IMR-90 (cell line): ENCODE data around the gene RAB11FIP3. TPM values are rescaled to one million over a fixed set of nuclear protein-coding genes. Genes with fewer than 3 reads are reported as not detected.

Source experiments
- ATAC-seq: fragments of 200-7000 bp; cut with Tn5 transposase; 2 replicates; pipeline ENCODE4 v1.9.1; 2020; ENCODE audit warnings: low read depth, mild to moderate bottlenecking, moderate library complexity
- BruUV-seq: library from RNA; stranded (reverse); fragments of 400-500 nt; replicated peaks from 2 replicates; lab custom pipeline; 2021; lab: Mats Ljungman, UMichigan
- CTCF ChIA-PET: fragments of 300-600 bp; formaldehyde crosslinking; extraction: SDS; loops from one replicate; lab custom pipeline; 2021; ENCODE audit warnings: antibody characterized with exemption; lab: Yijun Ruan, JAX
- POLR2A ChIA-PET: fragments of 300-600 bp; sonication (Branson Sonifier 250); formaldehyde crosslinking; loops from one replicate; lab custom pipeline; 2022; ENCODE audit warnings: antibody characterized with exemption; ENCODE audit not compliant: unreplicated experiment; lab: Charles Lee
- DNase-seq: peaks from one replicate; pipeline ENCODE4 v3.0.0; 2013
- H2AFZ ChIP-seq: replicated peaks from 2 replicates; pipeline ENCODE3; 2013; ENCODE audit warnings: low read length, mild to moderate bottlenecking; ENCODE audit not compliant: poor library complexity
- H2AK5ac ChIP-seq: 2 replicates; pipeline ENCODE4 v1.6.1; 2013; ENCODE audit warnings: low read depth, low read length, inconsistent platforms
- H2AK9ac ChIP-seq: replicated peaks from 2 replicates; pipeline ENCODE3; 2013; ENCODE audit warnings: mild to moderate bottlenecking, low read depth, low read length, moderate library complexity; ENCODE audit not compliant: poor library complexity
- H2BK120ac ChIP-seq: 2 replicates; pipeline ENCODE4 v1.6.1; 2013; ENCODE audit warnings: low read depth, low read length, inconsistent platforms
- H2BK15ac ChIP-seq: 3 replicates; pipeline ENCODE4 v1.6.1; 2013; ENCODE audit warnings: low read depth, low read length, inconsistent platforms
- H2BK20ac ChIP-seq: 2 replicates; pipeline ENCODE4 v1.6.1; 2013; ENCODE audit warnings: low read depth, mild to moderate bottlenecking, inconsistent platforms, low read length, moderate library complexity
- H2BK5ac ChIP-seq: 2 replicates; pipeline ENCODE4 v1.6.1; 2013; ENCODE audit warnings: mild to moderate bottlenecking, low read depth, low read length, inconsistent platforms; ENCODE audit not compliant: poor library complexity, severe bottlenecking
- H3K14ac ChIP-seq: replicated peaks from 2 replicates; pipeline ENCODE4 v1.6.1; 2013; ENCODE audit warnings: low read depth, low read length, inconsistent platforms
- H3K18ac ChIP-seq: 2 replicates; pipeline ENCODE4 v1.6.1; 2013; ENCODE audit warnings: low read depth, low read length, control low read depth
- H3K23ac ChIP-seq: 2 replicates; pipeline ENCODE4 v1.6.1; 2013; ENCODE audit warnings: low read depth, low read length, inconsistent platforms
- H3K27ac ChIP-seq: 2 replicates; pipeline ENCODE4 v1.5.1; 2013; ENCODE audit warnings: mild to moderate bottlenecking, control low read depth, low read length; ENCODE audit not compliant: insufficient read depth
- H3K27me3 ChIP-seq: 2 replicates; pipeline ENCODE4 v1.6.1; 2013; ENCODE audit warnings: low read length; ENCODE audit not compliant: control insufficient read depth, insufficient read depth
- H3K36me3 ChIP-seq: 2 replicates; pipeline ENCODE4 v1.6.1; 2013; ENCODE audit warnings: low read length, mixed read lengths; ENCODE audit not compliant: control insufficient read depth, insufficient read depth
- H3K4ac ChIP-seq: 2 replicates; pipeline ENCODE4 v1.6.1; 2013; ENCODE audit warnings: low read depth, low read length, inconsistent platforms
- H3K4me1 ChIP-seq: 2 replicates; pipeline ENCODE4 v1.6.1; 2013; ENCODE audit warnings: low read length, mixed read lengths; ENCODE audit not compliant: control insufficient read depth, insufficient read depth
- H3K4me2 ChIP-seq: 2 replicates; pipeline ENCODE4 v1.6.1; 2013; ENCODE audit warnings: low read depth, mild to moderate bottlenecking, control low read depth, low read length, moderate library complexity
- H3K4me3 ChIP-seq: 2 replicates; pipeline ENCODE4 v1.5.1; 2013; ENCODE audit warnings: low read depth, mild to moderate bottlenecking, control low read depth, low read length, moderate library complexity; ENCODE audit not compliant: insufficient read depth
- H3K56ac ChIP-seq: 2 replicates; pipeline ENCODE4 v1.6.1; 2013; ENCODE audit warnings: low read length, inconsistent platforms; ENCODE audit not compliant: insufficient read depth; ENCODE audit errors: extremely low read depth
- H3K79me1 ChIP-seq, 2 experiments: 2 replicates each; pipeline ENCODE4 v1.6.1; 2013; ENCODE audit warnings: low read length in 2 of 2, inconsistent platforms in 1 of 2, low read depth in 1 of 2
- H3K9ac ChIP-seq: 2 replicates; pipeline ENCODE4 v1.6.1; 2013; ENCODE audit warnings: low read depth, low read length, control low read depth
- H3K9me1 ChIP-seq: 2 replicates; pipeline ENCODE4 v1.6.1; 2013; ENCODE audit warnings: low read length, inconsistent platforms; ENCODE audit not compliant: insufficient read depth
- H3K9me3 ChIP-seq: 2 replicates; pipeline ENCODE4 v1.6.1; 2013; ENCODE audit warnings: low read length; ENCODE audit not compliant: control insufficient read depth, insufficient read depth
- H4K20me1 ChIP-seq: 2 replicates; pipeline ENCODE4 v1.6.1; 2013; ENCODE audit warnings: low read length, inconsistent platforms; ENCODE audit not compliant: insufficient read depth
- H4K5ac ChIP-seq: 2 replicates; pipeline ENCODE4 v1.6.1; 2013; ENCODE audit warnings: mild to moderate bottlenecking, low read depth, low read length, control low read depth
- H4K8ac ChIP-seq, 2 experiments: 2 replicates each; pipeline ENCODE4 v1.6.1; 2013; ENCODE audit warnings: low read depth in 2 of 2, low read length in 2 of 2, control low read depth in 1 of 2, inconsistent platforms in 1 of 2
- H4K91ac ChIP-seq: 2 replicates; pipeline ENCODE4 v1.6.1; 2013; ENCODE audit warnings: low read depth, low read length, inconsistent platforms; ENCODE audit not compliant: insufficient read depth
- BHLHE40 ChIP-seq: fragments of 150-350 bp; IDR thresholded peaks from 2 replicates; pipeline ENCODE4 v1.6.1; 2016; ENCODE audit warnings: mild to moderate bottlenecking, low read depth, low read length
- CEBPB ChIP-seq: IDR thresholded peaks from 2 replicates; pipeline ENCODE4 v1.6.1; 2012; ENCODE audit warnings: low read depth, low read length, improper control_type of control experiment
- CHD1 ChIP-seq: IDR thresholded peaks from 2 replicates; pipeline ENCODE4 v1.6.1; 2012; ENCODE audit warnings: low read depth, low read length, improper control_type of control experiment
- FOS ChIP-seq: fragments of 150-350 bp; IDR thresholded peaks from 2 replicates; pipeline ENCODE4 v1.6.1; 2016; ENCODE audit warnings: low read depth, low read length
- MAFK ChIP-seq: IDR thresholded peaks from 2 replicates; pipeline ENCODE4 v1.6.1; 2012; ENCODE audit warnings: low read depth, low read length, improper control_type of control experiment
- MAZ ChIP-seq: IDR thresholded peaks from 2 replicates; pipeline ENCODE4 v1.6.1; 2012; ENCODE audit warnings: low read depth, mild to moderate bottlenecking, low read length, improper control_type of control experiment, moderate library complexity, borderline replicate concordance
- NFE2L2 ChIP-seq: fragments of 150-350 bp; IDR thresholded peaks from 2 replicates; pipeline ENCODE4 v1.6.1; 2016; ENCODE audit warnings: low read depth, mild to moderate bottlenecking, low read length
- POLR2A ChIP-seq: IDR thresholded peaks from 2 replicates; pipeline ENCODE4 v1.6.1; 2012; ENCODE audit warnings: mild to moderate bottlenecking, low read depth, low read length
- RFX5 ChIP-seq: IDR thresholded peaks from 2 replicates; pipeline ENCODE4 v1.8.0; 2012; ENCODE audit warnings: low read depth, mild to moderate bottlenecking, low read length, moderate library complexity
- SMC3 ChIP-seq: fragments of 150-350 bp; IDR thresholded peaks from 2 replicates; pipeline ENCODE4 v1.6.1; 2016; ENCODE audit warnings: low read depth, mild to moderate bottlenecking, antibody characterized with exemption, low read length, moderate library complexity
- WGBS, 2 experiments: methylation state at CpG; one replicate each; pipeline versions ENCODE4 v1.1.5 to v1.1.7; 2013; ENCODE audit warnings: missing lambda C conversion rate in 2 of 2; ENCODE audit not compliant: insufficient read length in 1 of 2; ENCODE audit errors: extremely low coverage in 2 of 2; 5-methylcytosine and 5-hydroxymethylcytosine counted together
- dilution Hi-C: fragments of 300-500 bp; cut with HindIII; formaldehyde crosslinking; loops from one replicate; pipeline ENCODE4 v1.14.3; 2018; ENCODE audit warnings: low sequenced_read_pairs; ENCODE audit not compliant: unreplicated experiment
- in situ Hi-C: fragments of 300-500 bp; cut with MboI; formaldehyde crosslinking; loops from 3 replicates; pipeline ENCODE4 v1.14.3; 2019; ENCODE audit warnings: low sequenced_read_pairs, inconsistent platforms, mixed read lengths
- intact Hi-C: fragments of 100-400 bp; cut with micrococcal nuclease; formaldehyde crosslinking; loops from 2 replicates; pipeline ENCODE4 v1.10.0; 2022
- polyA plus RNA-seq, 3 experiments: library from polyadenylated mRNA; depleted of rRNA; stranded (reverse); fragments of >200 nt; gene quantifications; 2 replicates each; pipeline ENCODE4 v1.2.3, GENCODE V29; 2012; ENCODE audit warnings: low replicate concordance in 1 of 3
- total RNA-seq: library from RNA; depleted of rRNA; stranded (reverse); fragments of >200 nt; gene quantifications from 2 replicates; pipeline ENCODE4 v1.2.3, GENCODE V29; 2012

RAB11FIP3 gene
- total and polyA plus RNA-seq, 2 of the 4 experiments (the other 2 are of a cell fraction), result 7.5 to 22.5 TPM

DNA sequence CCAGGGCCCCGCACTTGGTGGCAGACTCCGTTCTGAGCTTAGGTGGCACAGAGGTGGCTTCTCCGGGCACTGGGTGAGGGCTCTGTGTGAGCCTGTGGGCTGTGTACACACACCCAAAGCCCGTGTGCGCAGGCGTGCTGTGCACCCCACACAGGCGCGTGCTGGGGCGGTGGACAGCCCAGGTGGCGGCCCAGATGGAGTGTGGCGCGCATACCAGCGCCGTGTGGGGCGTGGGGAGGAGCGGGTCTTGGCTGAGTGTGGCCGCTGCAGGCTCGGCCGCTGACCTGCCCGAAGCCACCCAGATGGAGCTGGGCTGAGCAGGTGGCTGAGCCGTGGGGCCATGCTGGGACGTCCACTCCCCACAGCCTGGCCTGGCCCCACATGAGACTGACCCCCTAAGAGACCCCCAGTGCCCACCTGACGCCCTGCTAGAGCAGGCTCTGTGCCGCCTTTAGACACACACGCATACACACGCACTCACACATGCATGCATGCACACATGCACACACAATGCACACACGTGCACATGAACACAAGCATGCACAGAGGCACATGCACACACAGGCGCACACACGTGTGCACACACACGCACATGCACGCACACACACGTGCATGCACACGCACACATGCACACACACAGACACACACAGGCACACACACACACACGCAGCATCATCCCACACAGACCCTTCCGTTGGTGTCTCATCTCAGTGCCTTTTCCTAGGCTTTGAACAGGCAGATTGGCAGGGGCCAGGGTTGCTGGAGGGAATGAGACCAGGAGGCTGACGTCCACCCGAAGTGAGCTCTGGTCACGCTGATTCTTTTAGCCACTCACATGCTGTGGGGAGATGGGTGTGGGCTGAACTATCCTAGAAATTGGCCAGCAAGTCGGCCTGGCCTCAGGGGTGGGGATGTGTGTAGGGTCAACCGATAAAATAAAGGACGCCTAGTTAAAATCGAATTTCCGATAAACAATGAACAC is 136.8 kb downstream of the RAB11FIP3 start (continued):
- no peak for TF ChIP-seq SMC3
- TF ChIP-seq FOS, result no peak

DNA sequence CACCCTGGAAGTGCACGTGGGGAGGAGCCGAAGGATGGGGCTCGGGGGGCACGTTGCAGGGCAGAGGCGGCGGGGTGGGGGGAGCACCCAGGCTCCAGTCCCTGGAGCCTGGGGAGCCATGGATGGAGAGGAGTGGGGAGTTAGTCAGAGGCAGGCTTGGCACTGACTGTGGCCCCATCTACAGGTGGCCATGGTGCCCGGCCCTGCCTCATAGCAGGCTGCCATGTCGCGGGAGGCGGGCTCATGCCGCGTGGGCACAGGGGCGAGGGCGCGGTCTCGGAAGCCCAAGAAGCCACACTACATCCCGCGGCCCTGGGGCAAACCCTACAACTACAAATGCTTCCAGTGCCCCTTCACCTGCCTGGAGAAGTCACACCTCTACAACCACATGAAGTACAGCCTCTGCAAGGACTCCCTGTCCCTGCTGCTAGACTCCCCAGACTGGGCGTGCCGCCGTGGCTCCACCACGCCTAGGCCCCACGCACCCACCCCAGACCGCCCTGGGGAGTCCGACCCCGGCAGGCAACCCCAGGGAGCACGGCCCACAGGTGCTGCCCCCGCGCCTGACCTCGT is 137.7 kb downstream of the RAB11FIP3 start:
- Histone ChIP-seq H3K9me1 (peaks cover 4% of the 10 kb centered on the region), H2AK9ac (no peak overlapping the region), H3K56ac (no peak overlapping the region), H3K9ac (no peak overlapping the region), H3K4me1 (peaks cover 13% of the 10 kb centered on the region), H3K27ac (no peak overlapping the region), H2AK5ac (no peak overlapping the region), H3K4ac (no peak overlapping the region), H3K9me3 (no peaks in the 10 kb centered on the region), H2BK20ac (no peak overlapping the region), H2BK5ac (no peak overlapping the region), H3K27me3 (peaks cover 42% of the 10 kb centered on the region), H2BK120ac (no peak overlapping the region), H3K4me3 (no peak overlapping the region), H3K36me3 (no peaks in the 10 kb centered on the region), H4K91ac (no peak overlapping the region), H3K18ac (no peak overlapping the region), H3K79me1 (no peaks in the 10 kb centered on the region), H4K8ac (no peak overlapping the region), H4K5ac (no peak overlapping the region), H4K20me1 (peaks cover 5% of the 10 kb centered on the region; the same call in 1 of the 2 replicates), H2AFZ (no peak overlapping the region), H3K23ac (no peak overlapping the region), H3K14ac (no peak overlapping the region), H2BK15ac (no peak overlapping the region), H3K4me2 (no peak overlapping the region)
- ATAC-seq (no peak), DNase-seq (no peak)
- CTCF ChIA-PET, result no interaction called here
- in situ Hi-C loops (no loop called here), intact Hi-C loops (no loop called here), dilution Hi-C loops (no loop called here)
- 94% methylated on average over 9 of the region's 30 CpGs; no CpG with 5 or more reads in 1 of the 2 experiments for WGBS, 2 experiments
- POLR2A ChIA-PET, result no interaction called here
- BruUV-seq, result no TSS peak
- no peak for TF ChIP-seq FOS
- TF ChIP-seq BHLHE40, result no peak
- no peak for TF ChIP-seq MAFK
- TF ChIP-seq CEBPB, result no peak
- no peak for TF ChIP-seq RFX5
- no peak for TF ChIP-seq NFE2L2
- no peak for TF ChIP-seq MAZ
- no peak for TF ChIP-seq POLR2A
- no peak for TF ChIP-seq CHD1
